Measurements from ENCODE around the gene LRRC47.

DNA sequence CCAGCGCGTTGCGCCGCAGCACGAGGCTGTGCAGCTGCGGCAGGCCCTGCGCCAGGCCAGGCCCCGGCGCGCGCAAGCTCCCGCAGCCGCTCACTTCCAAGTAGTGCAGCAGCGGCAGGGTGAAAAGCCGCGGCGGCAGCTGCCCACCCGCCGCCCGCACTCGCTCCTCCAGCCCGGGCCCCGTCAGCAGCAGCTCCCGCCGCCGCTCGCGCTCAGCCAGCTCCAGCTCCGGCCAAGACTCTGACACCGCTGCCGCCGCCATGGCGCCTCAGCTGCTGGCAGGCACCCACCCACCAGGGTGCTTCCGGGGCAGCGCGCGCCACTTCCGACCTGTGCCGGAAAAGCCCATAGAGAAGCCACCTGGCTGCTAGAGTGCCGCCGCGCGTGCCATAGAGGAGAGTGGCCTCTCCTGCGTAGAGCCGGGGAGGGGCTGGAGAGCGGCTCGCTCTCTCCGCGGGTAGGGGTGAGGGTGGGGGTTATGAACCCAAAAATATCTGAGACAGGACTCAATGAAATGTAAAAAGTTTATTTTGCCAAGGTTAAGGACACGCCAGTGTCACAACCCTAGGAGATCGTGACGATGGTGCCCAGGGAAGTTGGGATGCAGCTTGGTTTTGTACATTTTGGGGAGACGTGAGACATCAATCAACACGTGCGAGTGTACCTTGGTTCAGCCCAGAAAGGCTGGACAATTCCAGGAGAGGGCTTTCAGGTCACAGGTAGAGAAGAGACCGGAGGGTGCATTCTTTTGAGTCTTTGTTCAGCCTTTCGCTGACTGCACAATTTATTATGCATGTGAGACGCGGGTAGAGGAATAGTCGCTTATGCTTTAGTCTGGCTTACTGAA, at the start of gene LRRC47:
- TF ChIP-seq RNF2 (IDR thresholded peaks at IDR 0.05; ENCODE audit: borderline replicate concordance, low read depth, low read length, missing control alignments, poor library complexity, severe bottlenecking) (no peak), CTCF (IDR thresholded peaks at IDR 0.05; ENCODE audit: control extremely low read depth in 1 of 3, insufficient read depth in 1 of 3, low read depth in 1 of 3, low read length in 3 of 3) (no peak; a peak in 1 of 4 replicates), PHF8 (conservative IDR thresholded peaks at IDR 0.05; ENCODE audit: low read depth, low read length) (peak; percentile 79), FOSL1 (IDR thresholded peaks at IDR 0.05; ENCODE audit: insufficient read depth, low read depth, low read length) (no peak), CHD1 (IDR thresholded peaks at IDR 0.05; ENCODE audit: low read depth, low read length) (no peak), CREB1 (IDR thresholded peaks at IDR 0.05) (no peak), SIN3A (conservative IDR thresholded peaks at IDR 0.05 in 1 of 2, IDR thresholded peaks at IDR 0.05 in 1 of 2; ENCODE audit: low read depth in 1 of 2, low read length in 2 of 2) (peak in 1 of 2 experiments; percentile 78; a peak in 2 of 4 replicates), POLR2A (IDR thresholded peaks at IDR 0.05; ENCODE audit: control extremely low read depth in 1 of 2, low read depth in 2 of 2, low read length in 2 of 2) (peak; percentile 50 to 72), ZNF274 (IDR thresholded peaks at IDR 0.05; ENCODE audit: borderline replicate concordance, extremely low read depth, low read length) (no peak), TAF1 (IDR thresholded peaks at IDR 0.05; ENCODE audit: low read depth, low read length) (peak; percentile 79), TAF7 (optimal IDR thresholded peaks at IDR 0.05; ENCODE audit: borderline replicate concordance, low read depth, low read length) (peak; percentile 72), EZH2 (IDR thresholded peaks at IDR 0.05; ENCODE audit: low read depth, low read length, severe bottlenecking) (no peak), RXRA (IDR thresholded peaks at IDR 0.05; ENCODE audit: insufficient read depth, low read depth, low read length) (no peak), POLR2AphosphoS5 (IDR thresholded peaks at IDR 0.05; ENCODE audit: low read depth, low read length) (peak; percentile 67; the same call in 1 of the 2 replicates)

All from H1 (cell line).